WTC11 (cell line): ENCODE measurements around the gene ZNF57. TPM values are rescaled to one million over a fixed set of nuclear protein-coding genes. Genes with fewer than 3 reads are reported as not detected.

Experiments
- ATAC-seq: fragments of 200-7000 bp; cut with Tn5 transposase; 2 replicates; pipeline ENCODE4 v1.10.0; 2021; ENCODE audit warnings: mild to moderate bottlenecking, moderate library complexity
- CTCF ChIA-PET: fragments of 300-600 bp; sonication (Branson Sonifier 250); formaldehyde crosslinking; loops from one replicate; lab custom pipeline; 2021; ENCODE audit warnings: antibody characterized with exemption; lab: Charles Lee
- POLR2A ChIA-PET: fragments of 350-600 bp; sonication (Branson Sonifier 250); formaldehyde crosslinking; loops from one replicate; lab custom pipeline; 2021; ENCODE audit warnings: antibody characterized with exemption; lab: Charles Lee
- DNase-seq: peaks from one replicate; pipeline ENCODE4 v3.0.0; 2021; ENCODE audit warnings: low spot score
- H3K27ac Mint-ChIP-seq: 2 replicates; pipeline ENCODE4 v1.8.0; 2021; ENCODE audit warnings: mixed read lengths
- H3K27me3 Mint-ChIP-seq: 2 replicates; pipeline ENCODE4 v1.8.0; 2021; ENCODE audit warnings: low read depth, mild to moderate bottlenecking, moderate library complexity, mixed read lengths
- H3K36me3 Mint-ChIP-seq: 2 replicates; pipeline ENCODE4 v1.8.0; 2021; ENCODE audit warnings: mixed read lengths
- H3K4me1 Mint-ChIP-seq: 2 replicates; pipeline ENCODE4 v1.8.0; 2022; ENCODE audit warnings: mixed read lengths
- H3K4me3 Mint-ChIP-seq: 2 replicates; pipeline ENCODE4 v1.8.0; 2021; ENCODE audit warnings: mild to moderate bottlenecking, moderate library complexity, mixed read lengths
- H3K9me3 Mint-ChIP-seq: 2 replicates; pipeline ENCODE4 v1.8.0; 2021; ENCODE audit warnings: mixed read lengths
- CREM ChIP-seq: sonication (generic); formaldehyde crosslinking; IDR thresholded peaks from 2 replicates; pipeline ENCODE4 v1.8.1; 2022; ENCODE audit warnings: mild to moderate bottlenecking, missing genetic modification reagents, moderate library complexity
- HMGA2 ChIP-seq: fragments of 250-450 bp; sonication (Bioruptor Pico); IDR thresholded peaks from 2 replicates; pipeline ENCODE4 v1.4.0; 2021; ENCODE audit warnings: mild to moderate bottlenecking, moderate library complexity
- NFYB ChIP-seq: sonication (generic); formaldehyde crosslinking; conservative IDR thresholded peaks from 2 replicates; pipeline ENCODE4 v1.8.0; 2022; ENCODE audit warnings: low read depth, missing genetic modification reagents
- NR3C1 ChIP-seq: sonication (generic); formaldehyde crosslinking; conservative IDR thresholded peaks from 2 replicates; pipeline ENCODE4 v1.8.1; 2023; ENCODE audit warnings: low read depth, mild to moderate bottlenecking, missing genetic modification reagents
- SOX15 ChIP-seq: fragments of 250-450 bp; sonication (Bioruptor Pico); IDR thresholded peaks from 2 replicates; pipeline ENCODE4 v1.9.0; 2021; ENCODE audit warnings: mild to moderate bottlenecking
- ZNF138 ChIP-seq: sonication (generic); formaldehyde crosslinking; conservative IDR thresholded peaks from 2 replicates; pipeline ENCODE4 v1.8.1; 2022; ENCODE audit warnings: mild to moderate bottlenecking, moderate library complexity, missing genetic modification reagents
- ZNF317 ChIP-seq: sonication (generic); formaldehyde crosslinking; IDR thresholded peaks from 2 replicates; pipeline ENCODE4 v1.8.1; 2023; ENCODE audit warnings: low read depth, mild to moderate bottlenecking, moderate library complexity, missing genetic modification reagents, borderline replicate concordance
- ZNF416 ChIP-seq: fragments of 250-450 bp; sonication (Bioruptor Pico); IDR thresholded peaks from 2 replicates; pipeline ENCODE4 v1.9.0; 2021; ENCODE audit warnings: mild to moderate bottlenecking, inconsistent platforms
- total RNA-seq: library from RNA; stranded (reverse); gene quantifications from 3 replicates; pipeline ENCODE4 v1.2.3, GENCODE V29; 2021
- TF ChIP-seq, protein P1 (sequence below): sonication (generic); formaldehyde crosslinking; IDR thresholded peaks from 2 replicates; pipeline ENCODE4 v1.8.1; 2023; ENCODE audit warnings: mild to moderate bottlenecking, missing genetic modification reagents, borderline replicate concordance
- TF ChIP-seq, protein P2 (sequence below): fragments of 250-450 bp; sonication (Bioruptor Pico); conservative IDR thresholded peaks from 2 replicates; pipeline ENCODE4 v1.9.0; 2021; ENCODE audit warnings: mild to moderate bottlenecking
- TF ChIP-seq, protein P3 (sequence below): sonication (generic); formaldehyde crosslinking; IDR thresholded peaks from 2 replicates; pipeline ENCODE4 v1.8.0; 2022; ENCODE audit warnings: mild to moderate bottlenecking, missing genetic modification reagents
- TF ChIP-seq, protein P4 (sequence below): sonication (generic); formaldehyde crosslinking; IDR thresholded peaks from 2 replicates; pipeline ENCODE4 v1.8.0; 2023; ENCODE audit warnings: missing genetic modification reagents
- TF ChIP-seq, protein P5 (sequence below): sonication (generic); formaldehyde crosslinking; IDR thresholded peaks from 2 replicates; pipeline ENCODE4 v1.8.1; 2023; ENCODE audit warnings: mild to moderate bottlenecking, missing genetic modification reagents, moderate library complexity
- TF ChIP-seq, protein P6 (sequence below): sonication (generic); formaldehyde crosslinking; IDR thresholded peaks from 2 replicates; pipeline ENCODE4 v1.8.1; 2023; ENCODE audit warnings: mild to moderate bottlenecking, missing genetic modification reagents, moderate library complexity
- TF ChIP-seq, protein P7 (sequence below): sonication (generic); formaldehyde crosslinking; conservative IDR thresholded peaks from 2 replicates; pipeline ENCODE4 v1.8.1; 2023; ENCODE audit warnings: mild to moderate bottlenecking, low read depth, missing genetic modification reagents, moderate library complexity

Gene ZNF57
- total RNA-seq, 1 experiment from 2014 or later: 8.9 TPM

DNA sequence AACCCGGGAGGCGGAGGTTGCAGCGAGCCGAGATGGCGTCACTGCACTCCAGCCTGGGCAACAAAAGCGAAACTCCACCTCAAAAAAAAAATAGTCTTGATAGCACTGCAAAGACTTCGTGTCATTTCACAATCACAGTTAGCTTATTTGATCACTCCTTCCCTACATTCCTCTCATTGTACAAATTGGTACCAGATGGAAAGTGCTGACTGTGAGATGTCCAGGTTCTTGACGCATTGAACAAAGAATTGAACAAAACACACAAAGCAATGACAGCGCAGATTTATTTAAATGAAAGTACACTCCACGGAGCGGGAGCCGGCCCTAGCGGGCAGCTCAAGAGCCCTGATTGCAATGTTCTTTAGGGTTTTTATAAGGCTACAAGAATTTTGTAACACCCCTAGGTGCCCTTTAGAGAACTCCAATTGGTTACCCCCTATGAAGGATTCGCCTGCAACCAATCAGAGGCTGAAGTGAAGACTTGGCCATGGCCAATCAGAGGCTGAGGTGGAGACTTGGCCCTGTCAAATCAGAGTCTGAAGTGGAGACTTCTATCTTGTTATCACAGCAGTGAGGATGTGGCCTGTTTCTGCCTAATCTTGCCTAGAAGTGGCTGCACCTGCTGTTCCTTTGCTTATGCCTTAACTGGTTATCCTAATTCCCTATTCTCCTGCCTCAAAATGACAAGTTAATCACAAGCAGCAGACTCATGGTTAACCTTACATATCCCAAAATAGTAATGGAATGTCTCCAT is 16.9 kb upstream of the ZNF57 start:
- Mint-ChIP-seq H3K27me3 (no peaks in the 10 kb centered on the region; the same call in 1 of the 2 replicates), H3K4me1 (peaks cover 8% of the 10 kb centered on the region), H3K9me3 (peaks cover 23% of the 10 kb centered on the region), H3K36me3 (peaks cover 6% of the 10 kb centered on the region; the same call in 1 of the 2 replicates), H3K4me3 (no peak overlapping the region), H3K27ac (no peak overlapping the region)
- TF ChIP-seq ZNF138 (CRISPR knock-in tag): no peak
- TF ChIP-seq CREM (CRISPR knock-in tag): no peak
- TF ChIP-seq HMGA2 (CRISPR knock-in tag): no peak
- TF ChIP-seq, protein P1, sequence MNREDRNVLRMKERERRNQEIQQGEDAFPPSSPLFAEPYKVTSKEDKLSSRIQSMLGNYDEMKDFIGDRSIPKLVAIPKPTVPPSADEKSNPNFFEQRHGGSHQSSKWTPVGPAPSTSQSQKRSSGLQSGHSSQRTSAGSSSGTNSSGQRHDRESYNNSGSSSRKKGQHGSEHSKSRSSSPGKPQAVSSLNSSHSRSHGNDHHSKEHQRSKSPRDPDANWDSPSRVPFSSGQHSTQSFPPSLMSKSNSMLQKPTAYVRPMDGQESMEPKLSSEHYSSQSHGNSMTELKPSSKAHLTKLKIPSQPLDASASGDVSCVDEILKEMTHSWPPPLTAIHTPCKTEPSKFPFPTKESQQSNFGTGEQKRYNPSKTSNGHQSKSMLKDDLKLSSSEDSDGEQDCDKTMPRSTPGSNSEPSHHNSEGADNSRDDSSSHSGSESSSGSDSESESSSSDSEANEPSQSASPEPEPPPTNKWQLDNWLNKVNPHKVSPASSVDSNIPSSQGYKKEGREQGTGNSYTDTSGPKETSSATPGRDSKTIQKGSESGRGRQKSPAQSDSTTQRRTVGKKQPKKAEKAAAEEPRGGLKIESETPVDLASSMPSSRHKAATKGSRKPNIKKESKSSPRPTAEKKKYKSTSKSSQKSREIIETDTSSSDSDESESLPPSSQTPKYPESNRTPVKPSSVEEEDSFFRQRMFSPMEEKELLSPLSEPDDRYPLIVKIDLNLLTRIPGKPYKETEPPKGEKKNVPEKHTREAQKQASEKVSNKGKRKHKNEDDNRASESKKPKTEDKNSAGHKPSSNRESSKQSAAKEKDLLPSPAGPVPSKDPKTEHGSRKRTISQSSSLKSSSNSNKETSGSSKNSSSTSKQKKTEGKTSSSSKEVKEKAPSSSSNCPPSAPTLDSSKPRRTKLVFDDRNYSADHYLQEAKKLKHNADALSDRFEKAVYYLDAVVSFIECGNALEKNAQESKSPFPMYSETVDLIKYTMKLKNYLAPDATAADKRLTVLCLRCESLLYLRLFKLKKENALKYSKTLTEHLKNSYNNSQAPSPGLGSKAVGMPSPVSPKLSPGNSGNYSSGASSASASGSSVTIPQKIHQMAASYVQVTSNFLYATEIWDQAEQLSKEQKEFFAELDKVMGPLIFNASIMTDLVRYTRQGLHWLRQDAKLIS: no peak
- TF ChIP-seq NFYB (CRISPR knock-in tag): 0 out of 2 replicates have a peak, but pooled peaks have one; percentile 22
- ATAC-seq (no peak), DNase-seq (no peak)
- CTCF ChIA-PET: interaction anchor here (1.2 kb wide), 1 partner anchor 67 kb away, joined by 3 read pairs; no protein-coding TSS in a partner anchor
- POLR2A ChIA-PET: no interaction called here

DNA sequence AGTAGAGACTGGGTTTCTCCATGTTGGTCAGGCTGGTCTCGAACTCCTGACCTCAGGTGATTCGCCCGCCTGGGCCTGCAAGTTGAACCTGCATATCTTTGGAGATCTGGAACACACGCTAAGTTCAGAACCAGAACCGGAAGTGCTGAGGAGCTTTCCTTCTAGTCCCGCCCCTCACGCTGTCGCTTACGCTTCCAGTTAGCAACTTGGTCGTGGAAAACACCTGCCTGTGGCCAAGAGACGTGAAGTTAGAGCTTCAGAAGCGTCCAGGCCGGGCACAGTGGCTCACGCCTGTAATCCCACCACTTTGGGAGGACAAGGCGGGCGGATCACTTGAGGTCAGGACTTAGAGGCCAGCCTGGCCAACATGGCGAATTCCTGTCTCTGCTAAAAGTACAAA is 15.0 kb upstream of the ZNF57 start:
- Mint-ChIP-seq H3K4me1 (peaks cover 8% of the 10 kb centered on the region), H3K4me3 (no peak overlapping the region), H3K9me3 (peaks cover 15% of the 10 kb centered on the region), H3K36me3 (0 out of 2 replicates have a peak, but pooled peaks cover 2% of the 10 kb centered on the region), H3K27ac (no peak overlapping the region), H3K27me3 (no peaks in the 10 kb centered on the region)
- CTCF ChIA-PET: no interaction called here
- ATAC-seq (no peak), DNase-seq (no peak)
- TF ChIP-seq, protein P2, sequence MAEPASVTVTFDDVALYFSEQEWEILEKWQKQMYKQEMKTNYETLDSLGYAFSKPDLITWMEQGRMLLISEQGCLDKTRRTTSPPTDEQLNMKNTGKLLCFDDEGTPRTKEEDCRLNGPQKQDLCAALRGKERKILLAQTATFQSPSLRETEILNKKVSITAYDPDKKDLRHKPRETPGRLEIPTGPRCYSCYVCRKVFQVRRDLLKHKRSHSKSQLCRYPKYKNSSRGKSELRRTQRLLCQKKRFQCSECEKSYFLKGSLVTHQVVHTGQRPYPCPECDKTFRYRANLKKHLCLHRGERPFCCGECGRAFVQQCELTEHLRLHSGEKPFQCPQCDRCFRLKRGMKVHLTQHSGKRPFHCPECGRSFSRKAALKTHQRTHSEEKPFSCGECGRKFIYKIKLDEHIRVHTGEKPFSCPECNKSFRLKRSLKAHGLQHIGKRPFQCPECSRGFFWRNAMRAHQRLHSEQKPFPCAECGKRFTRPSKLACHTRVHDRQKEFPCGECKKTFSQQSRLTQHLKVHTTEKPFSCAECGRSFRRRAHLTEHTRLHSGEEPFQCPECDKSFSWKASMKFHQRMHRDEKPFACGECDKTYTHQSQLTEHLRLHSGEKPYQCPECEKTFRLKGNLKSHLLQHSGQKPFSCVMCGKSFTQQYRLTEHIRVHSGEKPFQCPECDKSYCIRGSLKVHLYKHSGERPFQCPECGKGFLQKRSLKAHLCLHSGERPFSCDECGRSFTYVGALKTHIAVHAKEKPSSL (CRISPR knock-in tag): no peak
- TF ChIP-seq, protein P3, sequence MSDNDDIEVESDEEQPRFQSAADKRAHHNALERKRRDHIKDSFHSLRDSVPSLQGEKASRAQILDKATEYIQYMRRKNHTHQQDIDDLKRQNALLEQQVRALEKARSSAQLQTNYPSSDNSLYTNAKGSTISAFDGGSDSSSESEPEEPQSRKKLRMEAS (CRISPR knock-in tag): no peak
- TF ChIP-seq, protein P4, sequence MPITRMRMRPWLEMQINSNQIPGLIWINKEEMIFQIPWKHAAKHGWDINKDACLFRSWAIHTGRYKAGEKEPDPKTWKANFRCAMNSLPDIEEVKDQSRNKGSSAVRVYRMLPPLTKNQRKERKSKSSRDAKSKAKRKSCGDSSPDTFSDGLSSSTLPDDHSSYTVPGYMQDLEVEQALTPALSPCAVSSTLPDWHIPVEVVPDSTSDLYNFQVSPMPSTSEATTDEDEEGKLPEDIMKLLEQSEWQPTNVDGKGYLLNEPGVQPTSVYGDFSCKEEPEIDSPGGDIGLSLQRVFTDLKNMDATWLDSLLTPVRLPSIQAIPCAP: no peak
- TF ChIP-seq, protein P5, sequence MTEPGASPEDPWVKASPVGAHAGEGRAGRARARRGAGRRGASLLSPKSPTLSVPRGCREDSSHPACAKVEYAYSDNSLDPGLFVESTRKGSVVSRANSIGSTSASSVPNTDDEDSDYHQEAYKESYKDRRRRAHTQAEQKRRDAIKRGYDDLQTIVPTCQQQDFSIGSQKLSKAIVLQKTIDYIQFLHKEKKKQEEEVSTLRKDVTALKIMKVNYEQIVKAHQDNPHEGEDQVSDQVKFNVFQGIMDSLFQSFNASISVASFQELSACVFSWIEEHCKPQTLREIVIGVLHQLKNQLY (CRISPR knock-in tag): no peak
- TF ChIP-seq, protein P6, sequence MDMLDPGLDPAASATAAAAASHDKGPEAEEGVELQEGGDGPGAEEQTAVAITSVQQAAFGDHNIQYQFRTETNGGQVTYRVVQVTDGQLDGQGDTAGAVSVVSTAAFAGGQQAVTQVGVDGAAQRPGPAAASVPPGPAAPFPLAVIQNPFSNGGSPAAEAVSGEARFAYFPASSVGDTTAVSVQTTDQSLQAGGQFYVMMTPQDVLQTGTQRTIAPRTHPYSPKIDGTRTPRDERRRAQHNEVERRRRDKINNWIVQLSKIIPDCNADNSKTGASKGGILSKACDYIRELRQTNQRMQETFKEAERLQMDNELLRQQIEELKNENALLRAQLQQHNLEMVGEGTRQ: no peak
- TF ChIP-seq, protein P7, sequence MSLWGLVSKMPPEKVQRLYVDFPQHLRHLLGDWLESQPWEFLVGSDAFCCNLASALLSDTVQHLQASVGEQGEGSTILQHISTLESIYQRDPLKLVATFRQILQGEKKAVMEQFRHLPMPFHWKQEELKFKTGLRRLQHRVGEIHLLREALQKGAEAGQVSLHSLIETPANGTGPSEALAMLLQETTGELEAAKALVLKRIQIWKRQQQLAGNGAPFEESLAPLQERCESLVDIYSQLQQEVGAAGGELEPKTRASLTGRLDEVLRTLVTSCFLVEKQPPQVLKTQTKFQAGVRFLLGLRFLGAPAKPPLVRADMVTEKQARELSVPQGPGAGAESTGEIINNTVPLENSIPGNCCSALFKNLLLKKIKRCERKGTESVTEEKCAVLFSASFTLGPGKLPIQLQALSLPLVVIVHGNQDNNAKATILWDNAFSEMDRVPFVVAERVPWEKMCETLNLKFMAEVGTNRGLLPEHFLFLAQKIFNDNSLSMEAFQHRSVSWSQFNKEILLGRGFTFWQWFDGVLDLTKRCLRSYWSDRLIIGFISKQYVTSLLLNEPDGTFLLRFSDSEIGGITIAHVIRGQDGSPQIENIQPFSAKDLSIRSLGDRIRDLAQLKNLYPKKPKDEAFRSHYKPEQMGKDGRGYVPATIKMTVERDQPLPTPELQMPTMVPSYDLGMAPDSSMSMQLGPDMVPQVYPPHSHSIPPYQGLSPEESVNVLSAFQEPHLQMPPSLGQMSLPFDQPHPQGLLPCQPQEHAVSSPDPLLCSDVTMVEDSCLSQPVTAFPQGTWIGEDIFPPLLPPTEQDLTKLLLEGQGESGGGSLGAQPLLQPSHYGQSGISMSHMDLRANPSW (CRISPR knock-in tag): no peak
- TF ChIP-seq ZNF416: no peak
- no peak for TF ChIP-seq NR3C1
- no peak for TF ChIP-seq SOX15
- no peak for TF ChIP-seq ZNF317 (CRISPR knock-in tag)
- POLR2A ChIA-PET: no interaction called here
